Measurements from ENCODE around the gene PRRC2A. TPM values are rescaled to one million over a fixed set of nuclear protein-coding genes. Genes with fewer than 3 reads are reported as not detected.

The PRRC2A gene
- total RNA-seq, 2 donors from 2014 or later = 226 to 237 TPM

DNA sequence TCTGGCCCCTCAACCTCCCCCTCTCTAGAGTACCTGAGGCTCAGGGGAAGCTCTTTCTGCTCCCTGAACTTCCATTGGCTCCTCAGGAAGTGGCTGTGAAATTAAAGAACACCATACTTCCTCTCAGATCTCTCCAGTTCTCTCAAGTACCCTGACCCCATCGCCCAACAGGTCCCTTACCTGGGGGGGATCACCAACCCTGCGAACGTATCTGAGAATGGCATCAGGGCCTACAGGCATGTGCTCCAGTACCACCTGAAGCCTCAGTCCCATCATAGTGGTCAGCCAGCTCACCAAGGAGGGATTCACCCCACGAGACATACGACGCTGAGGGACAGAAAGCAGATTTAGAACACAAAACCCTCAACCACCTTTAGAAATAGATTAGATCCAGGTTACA is 20.1 kb downstream of the PRRC2A start:
- H3K36me3 Mint-ChIP-seq (ENCODE audit: low read depth) = peaks cover 99% of the 10 kb centered on the region

DNA sequence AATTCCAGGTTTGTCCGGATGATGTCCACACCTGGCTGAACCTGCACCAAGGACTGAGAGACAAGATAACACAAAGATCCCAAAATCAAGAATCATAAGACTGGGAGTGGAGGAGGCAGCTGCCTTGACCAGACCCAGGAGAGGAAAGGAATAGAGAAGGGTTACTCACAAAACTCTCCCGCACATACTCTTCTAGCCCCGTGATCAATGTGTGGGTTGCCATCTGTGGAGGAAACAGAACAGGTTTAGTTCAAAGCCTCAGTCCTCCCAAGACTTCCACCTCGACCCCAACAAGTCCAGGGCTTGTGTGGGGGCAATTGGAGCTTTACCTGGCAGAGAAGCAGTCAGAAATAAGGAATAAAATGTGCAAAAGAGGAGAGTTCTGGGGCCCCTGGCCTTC is 20.9 kb downstream of the PRRC2A start:
- Mint-ChIP-seq H3K9me3 (no peaks in the 10 kb centered on the region), H3K4me3 (no peak overlapping the region), H3K27me3 (no peaks in the 10 kb centered on the region), H3K27ac (peak overlapping the region; percentile 89), H3K4me1 (peaks cover 9% of the 10 kb centered on the region), H3K36me3 (ENCODE audit: low read depth) (peaks cover 99% of the 10 kb centered on the region)
- ATAC-seq (replicated peaks) = no peak

More for the DNA sequence above, 20.1 kb downstream of the PRRC2A start:
- no peaks in the 10 kb centered on the region for H3K9me3 Mint-ChIP-seq
- H3K27me3 Mint-ChIP-seq = no peaks in the 10 kb centered on the region
- H3K27ac Mint-ChIP-seq = peak overlapping the region; percentile 89
- H3K4me1 Mint-ChIP-seq = peaks cover 9% of the 10 kb centered on the region
- no peak for ATAC-seq (replicated peaks)
- peak overlapping the region; percentile 54 for H3K4me3 Mint-ChIP-seq

DNA sequence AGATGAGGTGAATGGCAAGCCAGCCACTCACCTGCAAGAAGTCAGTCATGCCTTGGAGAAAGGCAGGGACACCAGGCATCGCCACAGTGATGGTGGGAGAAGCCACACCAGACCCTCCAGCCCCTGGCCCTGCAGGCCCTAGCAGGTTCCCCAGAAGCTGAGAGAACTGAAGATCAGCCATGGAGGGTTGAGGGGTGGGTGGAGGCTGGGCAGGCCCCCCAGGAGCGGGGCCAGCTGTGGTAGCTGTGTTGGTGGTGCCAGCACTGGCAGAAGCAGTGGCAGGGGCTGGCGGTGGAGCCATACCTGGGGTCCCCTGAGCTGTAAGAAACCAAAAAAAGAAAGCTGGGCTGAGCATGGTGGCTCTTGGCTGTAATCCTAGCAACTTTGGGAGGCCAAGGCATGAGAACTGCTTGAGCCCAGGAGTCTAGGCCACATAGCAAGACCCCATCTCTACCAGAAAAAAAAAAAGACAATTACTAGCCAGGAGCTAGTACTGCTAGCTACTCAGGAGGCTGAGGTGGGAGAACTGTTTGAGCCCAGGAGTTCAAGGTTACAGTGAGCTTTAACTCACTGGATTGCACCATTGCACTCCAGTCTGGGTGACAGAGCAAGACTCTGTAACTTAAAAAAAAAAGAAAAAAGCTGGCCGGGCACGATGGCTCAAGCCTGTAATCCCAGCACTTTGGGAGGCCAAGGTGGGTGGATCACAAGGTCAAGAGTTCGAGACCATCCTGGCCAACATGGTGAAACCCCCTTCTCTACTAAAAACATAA is 22.5 kb downstream of the PRRC2A start:
- Mint-ChIP-seq H3K9me3 (no peaks in the 10 kb centered on the region), H3K4me1 (peaks cover 9% of the 10 kb centered on the region), H3K4me3 (no peak overlapping the region), H3K27me3 (no peaks in the 10 kb centered on the region), H3K27ac (no peak overlapping the region), H3K36me3 (ENCODE audit: low read depth) (peaks cover 99% of the 10 kb centered on the region)
- no peak for ATAC-seq (replicated peaks)

DNA sequence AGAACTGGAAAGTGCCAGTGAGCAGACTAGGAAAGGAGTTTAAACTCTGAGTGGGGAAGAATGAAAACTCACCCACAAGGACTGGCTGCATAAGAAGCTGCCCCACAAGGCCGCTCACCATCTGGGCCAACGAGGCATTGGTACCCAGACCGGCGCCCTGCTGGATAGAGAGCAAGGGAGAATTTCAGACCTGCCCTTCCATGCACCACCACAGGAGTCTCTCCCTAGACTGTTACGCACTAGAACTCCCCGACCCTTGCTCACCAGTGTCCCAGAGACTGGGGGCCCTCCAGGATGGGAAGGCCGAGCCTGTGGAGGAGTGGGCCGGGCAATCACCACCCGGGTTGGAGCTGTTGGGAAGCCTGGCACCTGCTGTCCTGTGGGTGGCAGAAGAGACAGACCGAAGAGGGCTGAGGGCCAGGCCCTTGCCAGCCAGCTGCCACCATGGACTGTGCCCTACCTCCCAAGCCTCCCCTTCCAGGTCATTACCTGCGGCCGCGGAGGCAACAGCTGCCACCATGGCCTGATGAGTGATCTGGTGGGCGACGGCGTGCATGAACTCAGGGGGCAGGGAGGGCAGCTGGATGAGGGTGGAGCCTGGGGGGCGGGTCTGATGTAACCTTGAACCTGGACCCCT is 23.4 kb downstream of the PRRC2A start:
- H3K4me1 Mint-ChIP-seq = peaks cover 9% of the 10 kb centered on the region
- ATAC-seq (replicated peaks) = no peak
- no peak overlapping the region for H3K4me3 Mint-ChIP-seq
- H3K36me3 Mint-ChIP-seq (ENCODE audit: low read depth) = peaks cover 99% of the 10 kb centered on the region
- no peaks in the 10 kb centered on the region for H3K9me3 Mint-ChIP-seq
- no peak overlapping the region for H3K27ac Mint-ChIP-seq
- H3K27me3 Mint-ChIP-seq = no peaks in the 10 kb centered on the region

DNA sequence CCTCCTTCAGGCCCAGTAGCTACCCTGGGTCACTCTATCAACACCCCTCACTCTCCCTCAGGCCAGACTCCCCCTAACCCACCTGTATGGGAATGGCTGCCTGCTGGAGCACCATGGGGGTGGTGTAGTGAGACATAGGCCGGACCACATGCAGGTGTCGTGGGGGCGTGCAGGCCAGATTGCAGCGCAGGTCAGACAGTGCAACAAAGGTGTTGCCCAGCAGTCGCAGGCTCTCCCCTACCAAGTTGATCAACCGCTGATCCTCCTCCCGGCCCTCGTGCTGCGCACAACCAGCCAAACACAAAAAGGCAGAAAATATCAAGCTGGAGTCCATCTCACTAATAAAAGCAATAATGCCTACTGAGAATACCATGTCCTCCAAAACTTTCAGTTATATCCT is 24.8 kb downstream of the PRRC2A start:
- H3K36me3 Mint-ChIP-seq (ENCODE audit: low read depth) = peaks cover 99% of the 10 kb centered on the region
- H3K27me3 Mint-ChIP-seq = no peaks in the 10 kb centered on the region
- peaks cover 9% of the 10 kb centered on the region for H3K4me1 Mint-ChIP-seq
- H3K9me3 Mint-ChIP-seq = no peaks in the 10 kb centered on the region
- H3K27ac Mint-ChIP-seq = peak overlapping the region; percentile 11
- ATAC-seq (replicated peaks) = no peak
- H3K4me3 Mint-ChIP-seq = no peak overlapping the region

DNA sequence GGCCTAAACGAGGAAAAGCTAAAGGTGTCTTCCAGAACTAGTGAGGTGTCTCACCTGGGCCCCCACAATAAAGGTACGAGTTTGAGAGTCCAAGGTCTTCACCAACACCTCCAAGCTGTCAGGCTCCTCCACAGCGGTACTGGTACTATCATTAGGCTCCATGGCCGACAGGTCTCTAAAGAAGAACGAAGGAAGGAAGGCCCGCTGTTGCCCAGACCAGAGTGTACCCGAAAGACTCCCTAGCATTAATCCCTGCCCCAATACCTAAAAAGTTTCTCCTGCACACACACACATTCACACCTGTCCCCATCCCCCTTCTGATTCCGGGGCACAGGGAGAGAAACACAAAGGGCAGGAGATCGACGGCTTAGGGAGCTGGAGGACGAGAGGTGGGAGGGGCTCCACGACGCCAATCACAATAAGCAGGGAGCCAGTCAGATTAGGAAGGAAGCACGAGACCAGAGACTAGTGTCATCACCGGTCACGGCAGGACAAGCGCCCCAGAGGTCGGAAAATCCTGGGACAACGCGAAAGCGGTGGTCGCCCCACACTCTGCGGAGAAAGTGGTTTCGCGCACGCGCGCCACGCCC is 31.2 kb downstream of the PRRC2A start:
- peak overlapping the region; percentile 99 for H3K27ac Mint-ChIP-seq
- H3K36me3 Mint-ChIP-seq (ENCODE audit: low read depth) = peaks cover 80% of the 10 kb centered on the region
- H3K4me3 Mint-ChIP-seq = peak overlapping the region; percentile 98
- peaks cover 19% of the 10 kb centered on the region for H3K4me1 Mint-ChIP-seq
- no peaks in the 10 kb centered on the region for H3K27me3 Mint-ChIP-seq
- H3K9me3 Mint-ChIP-seq = no peaks in the 10 kb centered on the region
- peak; percentile 72 for ATAC-seq (replicated peaks)

DNA sequence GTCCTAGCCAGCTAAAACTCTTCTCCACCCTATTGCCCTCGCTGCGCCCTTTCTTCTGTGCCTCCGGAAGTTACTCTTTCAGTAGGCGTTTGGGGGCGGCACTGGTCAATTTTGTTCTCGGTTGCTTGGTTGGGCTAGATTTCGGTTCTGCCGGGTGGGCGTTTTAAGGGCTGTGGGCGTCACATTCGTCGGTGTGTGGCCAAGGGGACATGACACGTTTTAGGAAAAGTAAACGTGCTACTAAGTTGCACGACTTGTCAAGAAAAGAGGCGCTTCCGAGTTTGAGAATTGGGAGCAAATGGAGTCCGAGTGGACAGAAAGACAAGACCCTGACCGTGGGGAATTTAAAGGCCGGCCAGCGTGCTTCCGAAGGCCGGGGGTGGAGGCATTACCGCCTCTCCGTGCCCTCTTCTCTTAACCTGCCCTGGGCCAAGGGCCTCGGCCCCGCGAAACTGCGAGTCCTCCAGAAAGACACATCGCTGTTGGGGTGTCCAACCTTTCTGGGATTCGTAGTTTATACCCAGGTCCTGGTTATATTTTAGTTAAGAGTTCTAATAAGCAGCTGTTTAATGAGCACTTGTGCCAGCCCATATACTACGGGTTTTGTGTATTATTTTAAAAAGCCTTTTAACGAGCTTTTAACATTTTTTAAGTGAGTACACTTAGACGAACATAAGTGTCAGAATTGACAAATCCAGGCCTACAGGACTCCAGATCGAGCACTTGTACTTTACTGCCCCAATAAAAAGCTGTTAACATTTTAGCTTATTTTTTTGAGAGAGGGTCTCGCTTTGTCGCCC is 32.6 kb downstream of the PRRC2A start:
- peak overlapping the region; percentile 98 for H3K4me3 Mint-ChIP-seq
- peaks cover 77% of the 10 kb centered on the region for H3K36me3 Mint-ChIP-seq (ENCODE audit: low read depth)
- H3K27ac Mint-ChIP-seq = peak overlapping the region; percentile 99
- no peaks in the 10 kb centered on the region for H3K27me3 Mint-ChIP-seq
- ATAC-seq (replicated peaks) = peak; percentile 65
- peaks cover 26% of the 10 kb centered on the region for H3K4me1 Mint-ChIP-seq
- no peaks in the 10 kb centered on the region for H3K9me3 Mint-ChIP-seq

DNA sequence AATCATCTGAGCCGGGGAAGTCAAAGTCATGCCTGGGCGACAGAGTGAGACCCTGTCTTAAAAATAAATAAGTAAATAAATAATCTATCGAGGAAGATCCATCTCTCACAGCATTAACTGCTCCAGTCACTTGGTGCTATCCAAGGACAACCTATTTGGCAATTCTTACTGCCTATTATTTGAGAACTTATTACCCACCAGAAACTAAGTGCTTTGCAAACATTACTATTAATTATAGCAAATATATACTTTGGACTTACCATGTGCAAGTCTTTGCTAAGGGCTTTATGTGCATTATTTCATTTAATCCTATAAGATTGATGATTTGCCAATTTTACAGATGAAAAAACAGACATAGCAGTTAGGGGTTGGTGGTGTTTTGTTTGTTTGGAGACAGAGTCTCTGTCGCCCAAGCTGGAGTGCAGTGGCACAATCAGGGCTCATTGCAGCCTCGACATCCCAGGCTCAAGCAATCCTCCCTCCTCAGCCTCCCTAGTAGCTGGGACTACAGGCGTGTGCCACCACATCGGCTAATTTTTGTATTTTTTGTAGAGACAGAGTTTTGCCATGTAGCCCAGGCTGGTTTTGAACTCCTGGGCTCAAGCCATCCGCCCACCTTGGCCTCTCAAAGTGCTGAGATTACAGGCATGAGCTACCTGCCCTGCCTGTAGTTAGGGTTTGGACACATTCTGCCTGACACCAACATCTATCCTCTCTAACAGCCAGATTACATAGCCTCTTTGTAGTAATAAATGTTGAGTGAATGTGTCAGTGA is 34.2 kb downstream of the PRRC2A start:
- H3K9me3 Mint-ChIP-seq = no peaks in the 10 kb centered on the region
- no peaks in the 10 kb centered on the region for H3K27me3 Mint-ChIP-seq
- no peak overlapping the region for H3K4me3 Mint-ChIP-seq
- peaks cover 77% of the 10 kb centered on the region for H3K36me3 Mint-ChIP-seq (ENCODE audit: low read depth)
- H3K4me1 Mint-ChIP-seq = peaks cover 27% of the 10 kb centered on the region
- no peak for ATAC-seq (replicated peaks)
- H3K27ac Mint-ChIP-seq = no peak overlapping the region

DNA sequence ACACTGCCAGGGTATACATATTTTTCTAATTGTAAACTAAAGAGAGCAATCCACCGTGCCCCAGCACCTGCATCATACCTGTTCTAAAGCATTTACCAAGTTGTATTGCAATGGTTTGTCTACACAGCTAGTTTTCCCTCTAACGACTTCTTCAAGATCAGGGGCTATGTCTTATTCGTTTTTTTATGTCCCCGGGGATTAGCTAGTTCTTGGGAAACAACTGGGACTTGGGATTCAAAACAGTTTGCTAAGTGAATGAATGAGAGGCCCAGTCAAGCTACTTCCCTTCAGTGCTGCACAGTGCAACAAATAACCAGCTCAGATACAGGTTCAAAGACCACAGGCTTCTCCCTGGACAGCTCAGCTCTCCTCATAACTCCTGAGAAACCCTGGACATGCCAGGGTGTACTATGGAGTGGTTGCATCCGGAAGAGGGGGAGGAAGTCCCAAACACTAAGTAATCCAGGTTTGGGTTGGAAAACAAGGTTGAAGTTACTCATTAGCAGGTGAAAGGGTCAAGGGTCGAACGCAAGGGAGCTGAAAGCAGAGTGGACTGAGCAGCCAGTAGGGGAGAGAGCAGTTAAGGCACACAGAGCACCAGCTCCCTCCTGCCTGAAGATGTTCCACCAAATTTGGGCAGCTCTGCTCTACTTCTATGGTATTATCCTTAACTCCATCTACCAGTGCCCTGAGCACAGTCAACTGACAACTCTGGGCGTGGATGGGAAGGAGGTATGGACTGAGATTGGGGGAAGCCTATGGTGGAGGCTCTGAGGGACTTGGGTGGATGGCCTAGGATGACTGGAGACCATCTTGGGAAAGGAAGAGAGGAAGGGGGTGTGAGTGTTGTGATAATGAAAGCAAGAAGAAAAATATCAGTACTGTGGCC is 35.1 kb downstream of the PRRC2A start, which contains the start of gene APOM:
Gene APOM, plus strand, starts transcription at position 546 of the 889 bp plus-strand sequence. Its CDS starts 73 bp downstream, at position 619.
- no peaks in the 10 kb centered on the region for H3K9me3 Mint-ChIP-seq

DNA sequence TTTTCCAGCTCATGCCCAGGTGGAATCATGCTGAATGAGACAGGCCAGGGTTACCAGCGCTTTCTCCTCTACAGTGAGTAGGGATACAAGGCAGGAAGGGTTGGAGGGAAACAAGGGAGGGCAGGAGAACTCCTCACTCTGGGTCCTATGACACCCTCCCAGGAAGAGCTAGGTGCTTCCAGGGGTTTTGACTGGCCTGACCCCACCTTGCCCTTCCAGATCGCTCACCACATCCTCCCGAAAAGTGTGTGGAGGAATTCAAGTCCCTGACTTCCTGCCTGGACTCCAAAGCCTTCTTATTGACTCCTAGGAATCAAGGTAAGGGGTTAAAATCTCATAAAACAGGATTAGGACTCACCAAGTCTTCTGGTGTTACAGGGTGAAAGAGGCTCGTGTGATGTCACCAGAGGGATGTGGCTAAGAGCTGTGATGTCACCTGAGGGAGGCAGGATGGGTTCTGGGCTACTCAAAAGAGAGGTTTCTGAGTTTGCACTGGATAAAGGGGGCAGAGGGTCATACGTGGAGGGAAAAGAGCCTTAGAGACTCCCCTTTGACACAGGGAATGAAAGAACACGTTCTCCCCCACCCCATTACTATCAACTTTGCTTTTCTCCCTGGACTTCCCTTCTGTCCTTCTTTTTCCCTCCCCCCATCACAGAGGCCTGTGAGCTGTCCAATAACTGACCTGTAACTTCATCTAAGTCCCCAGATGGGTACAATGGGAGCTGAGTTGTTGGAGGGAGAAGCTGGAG is 37.1 kb downstream of the PRRC2A start:
- H3K9me3 Mint-ChIP-seq = no peaks in the 10 kb centered on the region
- peaks cover 26% of the 10 kb centered on the region for H3K4me1 Mint-ChIP-seq
- H3K4me3 Mint-ChIP-seq = peak overlapping the region; percentile 96
- peak; percentile 24 for ATAC-seq (replicated peaks)
- H3K27ac Mint-ChIP-seq = peak overlapping the region; percentile 95
- peaks cover 75% of the 10 kb centered on the region for H3K36me3 Mint-ChIP-seq (ENCODE audit: low read depth)
- no peaks in the 10 kb centered on the region for H3K27me3 Mint-ChIP-seq

More for the DNA sequence above, 35.1 kb downstream of the PRRC2A start, which contains the start of gene APOM:
- Mint-ChIP-seq H3K4me3 (no peak within 1 kb of the TSS), H3K27me3 (no peaks in the 10 kb centered on the region), H3K4me1 (peaks cover 27% of the 10 kb centered on the region), H3K27ac (peak within 1 kb of the TSS; percentile 4), H3K36me3 (ENCODE audit: low read depth) (peaks cover 76% of the 10 kb centered on the region)
- ATAC-seq (replicated peaks) = no peak

DNA sequence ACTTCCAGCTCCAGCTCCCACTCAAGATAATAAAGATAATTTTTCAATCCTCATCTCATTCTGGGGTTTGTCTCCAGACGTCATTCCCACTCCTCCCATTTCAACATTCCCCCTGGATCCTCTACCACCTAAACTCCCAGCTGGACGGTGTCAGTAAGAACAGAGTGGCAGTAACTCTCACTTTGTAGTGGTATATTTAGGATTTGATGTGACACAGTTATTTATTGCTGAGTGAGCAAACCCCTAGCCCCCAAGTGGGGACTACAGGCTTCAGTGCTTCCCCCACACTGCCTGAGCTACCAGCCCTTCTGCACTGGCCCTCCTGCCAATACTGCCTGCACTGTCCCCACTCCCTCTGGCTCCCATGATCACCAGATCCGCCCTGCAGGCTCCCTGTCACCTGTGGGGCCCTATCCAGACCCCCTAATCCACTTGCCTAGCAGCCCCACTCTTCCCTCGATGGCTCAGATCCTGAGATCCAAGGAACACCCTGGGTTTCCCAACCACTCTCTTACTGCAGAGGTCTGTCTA is 37.7 kb downstream of the PRRC2A start:
- H3K36me3 Mint-ChIP-seq (ENCODE audit: low read depth) = peaks cover 75% of the 10 kb centered on the region
- peaks cover 29% of the 10 kb centered on the region for H3K4me1 Mint-ChIP-seq
- H3K4me3 Mint-ChIP-seq = peak overlapping the region; percentile 96
- peak overlapping the region; percentile 95 for H3K27ac Mint-ChIP-seq
- H3K27me3 Mint-ChIP-seq = no peaks in the 10 kb centered on the region
- ATAC-seq (replicated peaks) = no peak
- no peaks in the 10 kb centered on the region for H3K9me3 Mint-ChIP-seq

DNA sequence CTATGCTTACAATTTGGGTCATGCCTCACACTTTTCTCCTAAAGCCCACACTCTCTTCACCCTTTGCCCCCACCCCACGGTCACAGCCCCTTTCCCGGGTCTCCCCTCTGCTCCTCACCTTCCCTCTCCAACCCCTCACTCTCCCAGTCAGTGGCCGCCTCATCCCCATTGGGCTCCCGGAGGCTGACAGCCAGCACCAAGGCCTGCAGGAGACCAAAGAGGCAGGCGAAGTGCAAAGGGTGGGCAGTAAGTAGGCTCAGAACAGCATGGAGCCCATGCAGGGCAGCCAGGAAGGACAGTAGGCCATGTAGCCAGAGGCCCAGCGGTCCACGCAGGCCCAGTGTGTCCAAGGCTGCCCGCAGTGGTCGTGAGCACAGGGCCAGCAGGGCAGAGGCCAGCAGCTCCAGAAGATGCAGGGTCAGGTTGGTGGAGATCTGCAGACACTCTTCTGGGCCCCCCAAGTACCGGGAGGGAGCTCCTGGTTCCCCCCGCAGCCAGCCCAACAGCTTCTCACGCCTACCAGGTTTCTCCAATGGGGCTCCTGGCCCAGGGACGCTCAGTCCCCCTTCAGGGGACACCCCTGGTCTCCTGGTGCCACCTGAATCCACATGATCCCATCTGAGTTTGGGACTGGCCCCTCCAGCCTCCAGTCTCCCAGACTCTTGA is 38.6 kb downstream of the PRRC2A start:
- Mint-ChIP-seq H3K4me3 (peak overlapping the region; percentile 96), H3K9me3 (no peaks in the 10 kb centered on the region), H3K4me1 (peaks cover 33% of the 10 kb centered on the region), H3K27me3 (no peaks in the 10 kb centered on the region), H3K36me3 (ENCODE audit: low read depth) (peaks cover 84% of the 10 kb centered on the region), H3K27ac (peak overlapping the region; percentile 95)
- no peak for ATAC-seq (replicated peaks)

All from activated T-helper 17 cell treated with anti-CD3 and anti-CD28 coated beads, Interleukin-2, amount 50 U/mL, for 72 hours (primary cell).